ENCODE data around the gene ELOB. TPM values are rescaled to one million over a fixed set of nuclear protein-coding genes. Genes with fewer than 3 reads are reported as not detected.
A peak's percentile ranks its signal among the peaks of the same experiment; 100 is the strongest.

ELOB gene
- total RNA-seq, 4 donors from 2014 or later, result 66.8 to 243 (median 220) TPM

- no peak overlapping the region for H3K27ac ChIP-seq
- TF ChIP-seq CTCF (IDR thresholded peaks at IDR 0.05) (no peak), POLR2A (IDR thresholded peaks at IDR 0.05) (no peak)
- DNase-seq, result peak in 1 of 3 donors; percentile 37
These were observed 27.1 kb downstream of the ELOB start for GRCh38 chr16:2749936-2750335.

DNA sequence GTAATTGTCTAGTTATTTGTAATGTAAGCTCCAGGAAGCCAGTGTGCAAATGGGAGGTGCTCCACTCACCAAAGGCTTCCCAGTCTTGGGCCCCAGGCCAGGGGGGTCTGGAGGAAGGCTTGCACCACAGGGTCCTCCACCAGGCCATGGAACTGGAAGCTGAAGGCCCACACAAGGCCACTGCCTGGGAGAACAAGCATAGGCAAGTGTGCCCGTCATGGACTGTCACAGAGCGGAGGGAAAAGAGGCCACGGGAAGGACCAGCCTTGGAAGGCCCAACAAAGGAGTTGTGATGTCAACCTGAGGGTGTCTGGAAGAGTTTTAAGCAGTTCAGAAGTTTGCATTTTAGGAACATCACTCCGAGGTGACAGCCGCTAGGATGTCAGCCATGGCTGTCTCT, 27.6 kb downstream of the ELOB start:
- Histone ChIP-seq H3K27ac (no peak overlapping the region), H3K4me3 (no peak overlapping the region), H3K36me3 (no peaks in the 10 kb centered on the region), H3K9me3 (no peaks in the 10 kb centered on the region), H3K27me3 (no peaks in the 10 kb centered on the region), H3K4me1 (peaks cover 0 to 12% (median 3%) of the 10 kb centered on the region in 4 donors)
- DNase-seq, result peak in 1 of 3 donors; percentile 34
- TF ChIP-seq CTCF (IDR thresholded peaks at IDR 0.05) (no peak), POLR2A (IDR thresholded peaks at IDR 0.05) (no peak)

More at GRCh38 chr16:2749936-2750335, 27.1 kb downstream of the ELOB start:
- Histone ChIP-seq H3K36me3 (no peaks in the 10 kb centered on the region), H3K4me1 (peaks cover 0 to 16% (median 8%) of the 10 kb centered on the region in 4 donors), H3K9me3 (no peaks in the 10 kb centered on the region), H3K27me3 (no peaks in the 10 kb centered on the region), H3K4me3 (no peak overlapping the region)

DNA sequence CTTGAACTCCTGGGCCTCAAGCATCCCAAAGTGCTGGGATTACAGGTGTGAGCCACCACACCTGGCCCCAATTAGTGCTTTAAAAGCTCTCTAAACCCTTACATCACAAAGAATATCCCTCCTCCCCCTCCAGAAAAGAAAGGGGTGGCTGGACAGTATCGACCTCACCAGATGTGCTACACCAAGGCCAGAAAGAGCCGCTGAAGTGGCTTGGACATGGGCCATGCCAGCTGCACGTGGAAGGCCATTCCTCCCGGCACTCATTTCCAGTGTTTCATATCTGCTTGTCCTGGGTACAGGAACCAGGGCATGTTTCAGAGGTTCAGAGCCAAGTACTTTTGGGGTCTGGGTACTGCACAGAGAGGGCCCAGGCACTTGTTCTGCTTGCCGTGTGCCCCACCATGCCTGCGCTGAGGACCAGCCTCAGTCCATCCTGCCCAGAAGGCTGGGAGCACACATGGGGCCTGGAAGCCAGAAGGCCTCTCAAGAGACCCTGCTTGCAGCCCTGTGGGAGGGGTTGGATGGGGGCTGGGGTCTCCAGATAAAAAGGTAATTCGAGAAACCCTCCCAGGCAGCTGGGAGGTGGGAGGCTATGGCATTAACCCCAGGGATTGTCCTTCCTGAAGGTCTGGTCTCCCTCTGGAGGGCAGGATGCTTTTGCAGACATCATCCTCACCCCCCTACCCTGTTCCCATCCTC, 28.2 kb downstream of the ELOB start:
- Histone ChIP-seq H3K27me3 (no peaks in the 10 kb centered on the region), H3K36me3 (no peaks in the 10 kb centered on the region), H3K9me3 (no peaks in the 10 kb centered on the region), H3K27ac (no peak overlapping the region), H3K4me3 (no peak overlapping the region), H3K4me1 (peaks cover 0 to 7% (median 0%) of the 10 kb centered on the region in 4 donors)
- DNase-seq, result no peak
- TF ChIP-seq POLR2A (IDR thresholded peaks at IDR 0.05) (no peak), CTCF (IDR thresholded peaks at IDR 0.05) (no peak)

GRCh38 chr16:2745961-2746360, 31.1 kb downstream of the ELOB start:
- TF ChIP-seq POLR2A (IDR thresholded peaks at IDR 0.05) (no peak), CTCF (IDR thresholded peaks at IDR 0.05) (no peak)
- H3K9me3 ChIP-seq, result no peaks in the 10 kb centered on the region
- H3K4me1 ChIP-seq, result no peaks in the 10 kb centered on the region
- H3K4me3 ChIP-seq, result no peak overlapping the region
- no peaks in the 10 kb centered on the region for H3K36me3 ChIP-seq
- no peak overlapping the region for H3K27ac ChIP-seq
- DNase-seq, result no peak
- no peaks in the 10 kb centered on the region for H3K27me3 ChIP-seq

- Histone ChIP-seq H3K36me3 (no peaks in the 10 kb centered on the region), H3K27ac (no peak overlapping the region), H3K4me3 (no peak overlapping the region), H3K9me3 (no peaks in the 10 kb centered on the region), H3K27me3 (no peaks in the 10 kb centered on the region), H3K4me1 (no peaks in the 10 kb centered on the region)
- DNase-seq, result no peak
- TF ChIP-seq CTCF (IDR thresholded peaks at IDR 0.05), result no peak
These were observed 31.8 kb downstream of the ELOB start for GRCh38 chr16:2745116-2745890.
